Measurements from ENCODE around the gene APOBEC4. TPM values are rescaled to one million over a fixed set of nuclear protein-coding genes. Genes with fewer than 3 reads are reported as not detected.

APOBEC4 gene
- total RNA-seq, 1 experiment from 2014 or later: not detected

- POLR2A ChIA-PET: no interaction called here
- H3K27me3 ChIP-seq (replicated peaks; ENCODE audit: control insufficient read depth, insufficient read depth, low read length): no peaks in the 10 kb centered on the region
- no peak for TF ChIP-seq CTCF (IDR thresholded peaks at IDR 0.05; ENCODE audit: insufficient read depth in 1 of 2, low read depth in 1 of 2, low read length in 1 of 2, severe bottlenecking in 1 of 2, unreplicated experiment in 1 of 2)
- no peaks in the 10 kb centered on the region for H3K36me3 ChIP-seq (ENCODE audit: control insufficient read depth, insufficient read depth, low read length)
- no peak overlapping the region for H3K4me3 ChIP-seq (ENCODE audit: low read depth, low read length)
- peak overlapping the region; percentile 47 for H3K27ac Mint-ChIP-seq (ENCODE audit: unreplicated experiment)
- DNase-seq: no peak
- no peaks in the 10 kb centered on the region for H3K36me3 Mint-ChIP-seq (ENCODE audit: insufficient read depth, unreplicated experiment)
- peaks cover 37% of the 10 kb centered on the region for H3K4me1 ChIP-seq
- no peak overlapping the region for H3K4me3 Mint-ChIP-seq (ENCODE audit: unreplicated experiment)
- CTCF ChIA-PET: interaction anchor here (1.2 kb wide), 2 partner anchors 31 to 263 kb away, joined by 3 to 6 read pairs; no protein-coding TSS in a partner anchor
- H3K9me3 ChIP-seq: no peaks in the 10 kb centered on the region
- no TSS peak for BruUV-seq (replicated peaks)
- H3K9me3 Mint-ChIP-seq (ENCODE audit: unreplicated experiment): no peaks in the 10 kb centered on the region
- no peaks in the 10 kb centered on the region for H3K27me3 Mint-ChIP-seq (ENCODE audit: insufficient read depth, unreplicated experiment)
- H3K4me1 Mint-ChIP-seq (ENCODE audit: low read depth, unreplicated experiment): peaks cover 43% of the 10 kb centered on the region
- intact Hi-C loops (cut with micrococcal nuclease; ENCODE audit: unreplicated experiment): loop anchor here (5.0 kb wide), 1 partner anchor 84 kb away; no protein-coding TSS in a partner anchor
These were observed 312 bp upstream of the APOBEC4 start for GRCh38 chr1:183653462-183653794.

GRCh38 chr1:183652107-183652506 lies 1.0 kb downstream of the APOBEC4 start:
- Mint-ChIP-seq H3K9me3 (ENCODE audit: unreplicated experiment) (no peaks in the 10 kb centered on the region), H3K4me1 (ENCODE audit: low read depth, unreplicated experiment) (peaks cover 48% of the 10 kb centered on the region), H3K27me3 (ENCODE audit: insufficient read depth, unreplicated experiment) (no peaks in the 10 kb centered on the region), H3K27ac (ENCODE audit: unreplicated experiment) (peak overlapping the region; percentile 17), H3K36me3 (ENCODE audit: insufficient read depth, unreplicated experiment) (no peaks in the 10 kb centered on the region), H3K4me3 (ENCODE audit: unreplicated experiment) (no peak overlapping the region)
- H3K27me3 ChIP-seq (replicated peaks; ENCODE audit: control insufficient read depth, insufficient read depth, low read length): no peaks in the 10 kb centered on the region
- ChIA-PET POLR2A (interaction anchor here (0.5 kb wide), 1 partner anchor 399 kb away, joined by 5 read pairs; the partner anchor contains the start of gene TSEN15), CTCF (interaction anchor here (1.2 kb wide), 1 partner anchor 33 kb away, joined by 3 read pairs; no protein-coding TSS in a partner anchor)
- DNase-seq: no peak
- H3K9me3 ChIP-seq: no peaks in the 10 kb centered on the region
- peaks cover 37% of the 10 kb centered on the region for H3K4me1 ChIP-seq
- TF ChIP-seq CTCF (IDR thresholded peaks at IDR 0.05; ENCODE audit: insufficient read depth in 1 of 2, low read depth in 1 of 2, low read length in 1 of 2, severe bottlenecking in 1 of 2, unreplicated experiment in 1 of 2): no peak
- H3K4me3 ChIP-seq (ENCODE audit: low read depth, low read length): no peak overlapping the region
- H3K36me3 ChIP-seq (ENCODE audit: control insufficient read depth, insufficient read depth, low read length): no peaks in the 10 kb centered on the region
- intact Hi-C loops (cut with micrococcal nuclease; ENCODE audit: unreplicated experiment): loop anchor here (5.0 kb wide), 1 partner anchor 85 kb away; no protein-coding TSS in a partner anchor
- BruUV-seq (replicated peaks): no TSS peak

- ChIA-PET CTCF (no interaction called here), POLR2A (no interaction called here)
- Mint-ChIP-seq H3K4me3 (ENCODE audit: unreplicated experiment) (no peak overlapping the region), H3K27ac (ENCODE audit: unreplicated experiment) (peak overlapping the region; percentile 17), H3K4me1 (ENCODE audit: low read depth, unreplicated experiment) (peaks cover 51% of the 10 kb centered on the region), H3K27me3 (ENCODE audit: insufficient read depth, unreplicated experiment) (no peaks in the 10 kb centered on the region), H3K36me3 (ENCODE audit: insufficient read depth, unreplicated experiment) (no peaks in the 10 kb centered on the region), H3K9me3 (ENCODE audit: unreplicated experiment) (no peaks in the 10 kb centered on the region)
- no peak for TF ChIP-seq CTCF (IDR thresholded peaks at IDR 0.05; ENCODE audit: insufficient read depth in 1 of 2, low read depth in 1 of 2, low read length in 1 of 2, severe bottlenecking in 1 of 2, unreplicated experiment in 1 of 2)
- H3K36me3 ChIP-seq (ENCODE audit: control insufficient read depth, insufficient read depth, low read length): no peaks in the 10 kb centered on the region
- H3K27me3 ChIP-seq (replicated peaks; ENCODE audit: control insufficient read depth, insufficient read depth, low read length): no peaks in the 10 kb centered on the region
- no peak overlapping the region for H3K4me3 ChIP-seq (ENCODE audit: low read depth, low read length)
- DNase-seq: no peak
- no TSS peak for BruUV-seq (replicated peaks)
- no peaks in the 10 kb centered on the region for H3K9me3 ChIP-seq
- peaks cover 37% of the 10 kb centered on the region for H3K4me1 ChIP-seq
- intact Hi-C loops (cut with micrococcal nuclease; ENCODE audit: unreplicated experiment): loop anchor here (5.0 kb wide), 1 partner anchor 86 kb away; no protein-coding TSS in a partner anchor
These were observed 1.5 kb downstream of the APOBEC4 start for GRCh38 chr1:183651612-183652011.
